Activated CD4-positive, alpha-beta T cell treated with anti-CD3 and anti-CD28 coated beads, Interleukin-2, Interleukin-6, amounts not matched to agents 100 ng/mL and 50 ng/mL, durations not matched to agents 16 hours and 8 hours (primary cell): Measurements from ENCODE around the gene OCA2.
"Not testable (repeated sequence)": the region's sequence is repeated elsewhere in the genome, so short reads cannot be mapped to it uniquely, and the experiment has no call there.

Experiments
- DNase-seq: peaks from one replicate; pipeline ENCODE4 v3.0.0-alpha.2; 2020

Gene OCA2

GRCh38 chr15:27990521-27991515 lies 108.3 kb downstream of the OCA2 start:
- no peak for DNase-seq

DNA sequence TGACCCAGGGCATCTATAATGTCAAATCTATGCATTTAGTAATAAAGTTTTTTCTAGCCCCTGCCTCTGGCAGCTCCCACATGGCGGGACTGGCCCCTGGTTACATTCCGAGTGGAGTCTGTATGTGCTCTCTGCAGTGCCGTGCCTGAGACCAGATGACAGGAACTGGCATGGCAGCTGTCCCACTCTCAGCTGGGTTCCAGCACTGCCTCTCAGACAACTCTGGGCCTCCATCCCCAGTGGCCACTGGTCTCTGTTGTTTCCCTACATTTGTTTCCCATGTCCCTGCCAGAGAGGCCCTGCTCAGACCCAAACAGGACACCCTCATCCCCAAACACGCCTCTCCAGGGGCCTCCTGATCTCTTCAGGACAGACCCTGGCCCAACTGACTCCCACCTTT lies 109.3 kb downstream of the OCA2 start:
- DNase-seq, result no peak

DNA sequence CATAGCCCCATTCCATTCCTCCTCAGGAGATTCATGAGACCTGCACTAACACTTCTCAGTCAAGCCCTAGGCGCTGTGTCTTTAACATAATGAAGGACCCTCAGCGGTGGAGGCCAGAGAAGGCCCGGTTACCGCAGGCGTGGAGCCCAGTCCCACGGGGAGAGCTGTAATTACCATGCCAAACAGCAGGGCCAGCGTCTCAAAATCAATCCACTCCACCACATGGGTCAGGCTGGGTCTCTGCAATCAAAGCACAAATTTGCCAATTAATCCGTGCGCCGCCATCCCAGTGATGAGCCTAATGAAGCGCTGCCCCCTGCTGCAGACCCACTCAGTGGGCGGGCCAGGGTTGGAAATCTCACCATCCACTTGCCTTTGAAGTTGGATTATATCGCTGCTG lies 109.7 kb downstream of the OCA2 start:
- no peak for DNase-seq

DNA sequence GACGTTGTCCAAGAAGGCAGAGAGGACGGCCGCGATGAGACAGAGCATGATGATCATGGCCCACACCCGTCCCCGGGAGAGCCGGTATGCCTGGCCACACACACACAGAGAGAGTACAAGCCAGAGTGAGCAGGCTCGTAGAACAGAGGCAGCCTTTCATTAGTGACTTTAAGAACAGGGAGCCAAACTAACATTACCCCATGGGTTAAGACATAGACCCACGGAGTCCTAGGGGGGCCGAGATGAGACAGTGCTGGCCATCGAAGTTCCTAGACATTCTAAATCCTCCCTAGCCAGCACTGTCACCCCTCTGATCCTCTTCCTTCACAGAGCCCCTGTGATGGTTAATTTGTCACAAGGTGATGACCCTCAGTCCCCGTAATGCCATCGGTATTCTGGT lies 114.0 kb downstream of the OCA2 start:
- no peak for DNase-seq

DNA sequence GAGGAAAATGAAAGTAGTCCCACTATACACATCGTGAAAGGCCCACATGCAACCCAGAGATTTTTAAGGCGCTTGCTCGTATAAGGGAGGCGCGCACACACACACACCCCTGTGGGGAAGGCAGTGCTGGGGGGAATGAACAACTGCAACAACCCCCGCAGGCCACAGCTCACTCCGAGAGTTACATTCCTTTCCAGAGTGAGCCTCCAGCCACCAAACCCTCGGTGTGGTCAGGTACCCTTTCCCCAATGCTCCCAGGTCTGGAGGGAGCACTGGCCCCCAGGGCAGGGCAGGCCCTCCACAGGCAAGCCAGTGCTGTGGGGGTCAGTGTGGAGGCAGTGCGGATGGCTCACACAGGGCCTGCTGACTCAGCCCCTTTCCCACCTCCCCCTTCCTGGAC lies 115.6 kb downstream of the OCA2 start:
- no peak for DNase-seq

DNA sequence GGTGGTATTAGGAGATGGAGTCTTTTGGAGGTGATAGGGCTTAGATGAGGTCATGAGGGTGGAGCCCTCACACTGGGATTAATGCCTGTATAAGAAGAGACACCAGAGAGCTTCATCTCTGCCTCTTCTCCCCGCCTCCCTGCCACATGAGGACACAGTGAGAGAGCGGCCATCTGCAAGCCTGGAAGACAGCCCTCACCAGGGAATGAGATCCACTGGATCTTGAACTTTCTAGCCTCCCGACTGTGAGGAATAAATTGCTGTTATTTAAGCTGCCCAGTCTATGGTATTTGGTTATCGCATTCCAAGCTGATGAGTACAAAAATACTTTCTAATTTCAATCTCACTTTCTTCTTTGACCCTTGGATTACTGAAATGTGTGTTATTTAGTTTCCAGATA lies 121.4 kb downstream of the OCA2 start:
- DNase-seq, result no peak

DNA sequence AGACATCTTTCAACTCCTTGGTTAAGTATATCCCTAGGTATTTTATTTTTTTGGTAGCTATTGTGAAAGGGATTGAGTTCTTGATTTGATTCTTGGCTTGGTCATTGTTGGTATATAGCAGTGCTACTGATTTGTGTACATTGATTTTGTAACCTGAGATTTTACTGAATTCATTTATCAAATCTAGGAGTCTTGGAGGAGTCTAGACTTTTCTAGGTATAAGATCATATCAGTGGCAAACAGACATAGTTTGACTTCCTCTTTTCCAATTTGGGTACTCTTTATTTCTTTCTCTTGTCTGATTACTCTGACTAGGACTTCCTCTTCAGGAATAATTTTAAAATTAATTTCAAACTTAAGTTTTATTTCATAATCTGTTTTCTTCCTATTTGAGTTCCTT lies 125.2 kb downstream of the OCA2 start:
- DNase-seq, result no peak

- DNase-seq, result no peak
Observed at GRCh38 chr15:27970661-27971392, 128.3 kb downstream of the OCA2 start.

- no peak for DNase-seq
Observed at GRCh38 chr15:27967541-27967940, 131.6 kb downstream of the OCA2 start.

DNA sequence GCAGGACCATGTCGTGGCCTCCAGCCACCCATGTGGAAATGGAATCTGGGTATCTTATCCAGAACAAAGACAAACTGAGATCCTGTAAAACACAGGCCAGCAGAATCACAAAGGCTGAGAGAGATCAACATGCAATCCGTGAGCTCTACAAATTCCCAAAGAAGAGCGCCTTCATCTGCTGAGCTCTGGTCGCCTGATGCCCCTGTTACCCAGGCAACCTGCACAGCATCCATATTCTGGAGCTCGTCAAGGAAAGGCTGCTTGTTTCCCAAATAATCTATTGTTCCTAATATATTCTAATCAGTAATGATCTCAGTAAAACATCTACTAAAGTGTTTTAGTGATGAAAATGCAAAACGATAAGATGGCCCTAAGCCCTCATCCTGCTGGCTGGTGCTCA lies 133.6 kb downstream of the OCA2 start:
- no peak for DNase-seq

GRCh38 chr15:27961801-27962200 lies 137.3 kb downstream of the OCA2 start:
- DNase-seq, result no peak

DNA sequence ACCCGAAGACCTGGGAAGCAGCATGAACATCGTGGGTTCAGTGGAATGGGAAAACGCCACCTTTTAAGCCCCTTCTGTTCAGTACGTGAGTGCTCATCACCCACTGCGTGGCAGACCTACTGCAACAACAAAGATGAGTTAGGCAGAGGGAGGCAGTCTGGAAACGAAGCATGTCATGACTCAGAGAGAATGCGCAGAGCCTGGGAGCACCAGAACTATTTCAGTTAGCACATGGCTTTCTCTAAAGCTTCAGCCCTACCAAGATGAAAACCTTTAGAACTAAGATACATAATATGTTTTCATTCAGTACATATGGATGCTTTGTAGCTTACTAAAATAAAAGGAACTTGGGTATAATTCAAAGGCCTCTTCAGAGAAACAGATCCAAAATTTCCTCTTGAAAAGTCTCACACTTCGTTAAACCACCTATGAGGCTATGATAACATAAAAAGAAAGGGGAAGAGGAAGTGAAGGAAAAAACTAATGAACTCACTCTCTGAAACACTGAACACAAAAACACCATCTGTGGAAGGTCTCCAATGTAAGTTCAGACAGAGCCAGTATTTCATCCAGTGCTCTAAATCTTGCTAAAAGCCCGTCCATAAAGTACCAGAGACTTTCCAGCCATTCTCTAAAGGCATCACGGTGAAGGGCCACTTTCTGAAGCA lies 140.1 kb downstream of the OCA2 start:
- no peak for DNase-seq

DNA sequence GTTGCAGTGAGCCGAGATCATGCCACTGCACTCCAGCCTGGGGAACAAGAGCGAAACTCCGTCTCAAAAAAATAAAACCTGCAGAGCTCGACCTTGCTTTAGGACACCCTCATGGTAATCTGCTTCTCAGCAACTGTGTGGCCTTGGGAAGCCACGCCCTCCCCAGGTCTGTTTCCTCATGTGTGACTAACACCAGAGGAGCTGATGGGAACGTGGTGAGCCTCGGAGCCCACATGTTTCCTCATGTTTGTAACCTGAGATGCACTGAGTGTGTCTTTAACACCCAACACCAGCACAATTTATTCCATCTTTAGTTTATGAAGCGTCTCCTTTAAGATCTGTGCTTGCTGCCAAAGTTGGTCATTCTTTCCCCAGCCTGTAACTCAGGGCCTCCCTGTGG lies 142.8 kb downstream of the OCA2 start:
- DNase-seq, result no peak

DNA sequence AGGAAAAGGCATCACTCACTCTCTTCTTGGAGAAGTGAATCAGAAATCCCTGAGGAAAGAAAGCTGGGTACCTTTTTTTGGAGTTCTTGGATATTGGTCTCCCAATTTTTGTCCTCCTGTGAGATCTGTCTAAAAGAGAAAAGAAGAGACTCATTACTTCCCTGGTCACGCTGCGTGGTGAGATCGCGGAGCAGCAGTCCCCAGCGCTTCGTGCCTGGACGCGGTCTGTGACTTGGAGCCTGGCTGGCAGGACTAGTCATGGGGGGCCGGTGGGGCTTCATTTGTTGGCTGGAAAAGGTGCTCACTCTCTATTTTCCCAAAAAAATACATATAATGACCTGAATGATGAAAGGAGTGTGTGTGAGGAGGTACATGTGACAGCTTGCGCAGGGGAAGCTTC lies 144.0 kb downstream of the OCA2 start:
- DNase-seq, result no peak

DNA sequence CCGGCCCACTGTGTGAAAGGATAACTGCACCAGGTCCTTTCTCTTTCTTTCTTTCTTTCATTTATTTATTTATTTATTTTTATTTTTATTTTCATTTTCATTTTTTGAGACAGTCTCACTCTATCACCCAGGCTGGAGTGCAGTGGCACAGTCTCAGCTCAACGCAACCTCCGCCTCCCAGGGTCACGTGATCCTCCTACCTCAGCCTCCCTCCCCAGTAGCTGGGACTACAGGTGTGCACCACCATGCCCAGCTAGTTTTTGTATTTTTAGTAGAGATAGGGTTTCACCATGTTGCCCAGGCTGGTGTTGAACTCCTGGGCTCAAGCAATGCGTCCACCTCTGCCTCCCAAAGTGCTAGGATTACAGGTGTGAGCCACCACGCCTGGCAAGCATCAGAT lies 146.5 kb downstream of the OCA2 start:
- DNase-seq, result not testable (repeated sequence)

DNA sequence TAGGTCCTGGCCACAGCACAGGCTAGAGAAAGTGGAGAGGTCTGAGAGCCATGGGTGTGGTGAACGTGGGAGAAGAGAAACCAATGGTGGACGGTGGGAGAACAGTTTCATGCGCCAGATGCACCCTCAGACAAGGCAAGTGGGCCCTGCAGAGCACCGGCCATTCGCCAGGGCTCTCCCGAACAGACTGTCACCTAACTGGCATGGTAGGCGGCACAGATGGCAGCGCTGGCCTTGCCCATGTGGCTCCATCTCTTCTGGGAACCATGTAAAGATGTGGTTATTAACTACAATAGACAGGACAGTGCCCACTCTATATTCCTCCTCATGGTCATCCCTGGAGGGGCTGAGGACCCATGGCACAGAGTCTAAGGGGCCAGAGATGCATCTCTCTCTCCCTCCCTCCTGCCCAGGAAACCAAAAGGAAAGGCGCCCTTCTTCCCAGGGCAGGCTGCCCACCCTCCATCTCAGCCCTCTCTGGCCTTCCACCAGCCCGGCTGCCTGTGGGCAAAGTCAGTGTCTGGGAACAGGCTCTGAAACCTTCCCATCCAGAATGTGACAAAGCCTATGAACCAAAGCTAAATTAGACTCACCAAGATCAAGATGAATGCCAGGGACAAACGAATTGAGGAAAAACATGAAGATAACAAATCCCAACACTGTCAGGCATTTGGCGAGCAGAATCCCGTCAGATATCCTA lies 147.8 kb downstream of the OCA2 start:
- DNase-seq, result no peak

DNA sequence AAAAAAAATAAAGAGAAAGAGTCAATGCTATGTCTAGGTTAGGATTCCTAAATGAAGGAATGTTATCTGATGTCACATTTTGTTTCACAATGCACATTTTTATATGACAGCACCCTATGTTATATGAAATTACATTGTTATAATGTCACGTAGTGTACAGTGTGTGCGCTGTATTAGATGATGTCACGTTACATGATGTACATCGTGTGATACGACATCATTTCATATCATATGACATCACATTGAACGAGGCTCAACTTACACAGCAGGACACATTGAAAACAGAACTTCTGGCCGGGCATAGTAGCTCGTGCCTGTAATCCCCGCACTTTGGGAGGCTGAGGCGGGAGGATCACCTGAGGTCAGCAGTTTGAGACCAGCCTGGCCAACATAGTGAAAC lies 150.0 kb downstream of the OCA2 start:
- DNase-seq, result no peak

DNA sequence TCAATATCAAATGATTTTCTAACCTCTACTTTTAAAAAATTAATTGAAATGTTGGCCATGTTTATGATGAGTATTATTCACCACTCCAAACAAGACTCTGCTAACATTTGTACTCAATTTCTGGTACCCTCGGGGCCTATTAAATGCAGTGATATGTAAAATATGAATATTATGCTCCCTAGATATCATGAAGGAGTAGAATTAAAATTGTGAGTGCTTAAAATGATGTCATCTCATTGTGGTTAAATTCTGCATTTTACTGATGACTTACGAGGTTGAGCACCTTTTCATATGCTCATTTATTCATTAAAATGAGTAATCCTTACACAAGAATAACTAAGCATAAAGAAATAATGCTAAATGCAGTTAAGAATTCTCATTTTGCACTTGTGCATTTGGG lies 159.9 kb downstream of the OCA2 start:
- DNase-seq, result no peak

GRCh38 chr15:27937851-27938250 lies 161.3 kb downstream of the OCA2 start:
- no peak for DNase-seq

- DNase-seq, result no peak
Observed at GRCh38 chr15:27936164-27936563, 163.0 kb downstream of the OCA2 start.

DNA sequence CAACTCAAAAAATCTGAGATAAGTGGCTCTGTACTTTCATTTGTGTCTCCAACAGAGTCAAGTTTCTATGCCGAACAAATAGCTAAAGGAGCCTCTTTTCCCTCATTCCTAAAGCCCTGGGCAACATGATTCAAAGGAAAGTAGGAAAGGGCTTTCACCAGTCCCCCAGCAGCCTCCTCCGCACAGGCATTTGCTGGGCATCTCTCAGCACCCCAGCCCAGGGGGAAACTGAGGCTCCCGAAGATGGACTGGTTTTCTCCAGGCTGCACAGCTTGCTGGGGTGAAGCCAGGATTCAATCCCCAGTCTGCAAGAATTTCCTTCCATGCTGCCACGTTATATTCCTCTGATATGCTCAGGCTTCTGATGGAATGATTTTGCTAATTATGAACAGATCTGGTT lies 163.8 kb downstream of the OCA2 start:
- no peak for DNase-seq

- DNase-seq, result no peak
Observed at GRCh38 chr15:27934782-27935181, 164.3 kb downstream of the OCA2 start.

- no peak for DNase-seq
Observed at GRCh38 chr15:27933562-27933961, 165.6 kb downstream of the OCA2 start.
